Loucy (cell line): Measurements from ENCODE around the gene AGPAT2.

Experiments used
- H2AFZ ChIP-seq: fragments of 200-600 bp; sonication (generic); 2 replicates; pipeline ENCODE4 v1.6.0; 2016; ENCODE audit warnings: antibody characterized with exemption, mild to moderate bottlenecking, low read length, moderate library complexity
- H3F3A ChIP-seq: fragments of 200-600 bp; 2 replicates; pipeline ENCODE4 v1.6.0; 2016; ENCODE audit warnings: antibody characterized with exemption, low read depth, mild to moderate bottlenecking
- H3K27me3 ChIP-seq: fragments of 200-600 bp; sonication (generic); 2 replicates; pipeline ENCODE4 v1.6.1; 2014; ENCODE audit warnings: low read length, mild to moderate bottlenecking; ENCODE audit not compliant: insufficient read depth, poor library complexity, severe bottlenecking
- H3K36me3 ChIP-seq: fragments of 200-600 bp; sonication (generic); 2 replicates; pipeline ENCODE4 v1.6.1; 2016; ENCODE audit warnings: low read length; ENCODE audit not compliant: insufficient read depth
- H3K4me1 ChIP-seq: fragments of 200-600 bp; sonication (generic); 2 replicates; pipeline ENCODE4 v1.5.1; 2014; ENCODE audit warnings: low read length, mild to moderate bottlenecking; ENCODE audit not compliant: insufficient read depth, poor library complexity, severe bottlenecking
- H3K4me2 ChIP-seq: fragments of 200-600 bp; sonication (generic); 2 replicates; pipeline ENCODE4 v1.6.0; 2014; ENCODE audit warnings: antibody characterized with exemption, low read length, low read depth, mild to moderate bottlenecking; ENCODE audit not compliant: poor library complexity, severe bottlenecking
- H3K4me3 ChIP-seq: fragments of 200-600 bp; sonication (generic); 2 replicates; pipeline ENCODE4 v1.5.1; 2014; ENCODE audit warnings: low read length, mild to moderate bottlenecking, mixed read lengths; ENCODE audit not compliant: poor library complexity, severe bottlenecking
- H3K79me2 ChIP-seq: fragments of 200-600 bp; sonication (generic); 2 replicates; pipeline ENCODE4 v1.6.1; 2014; ENCODE audit warnings: low read length; ENCODE audit not compliant: insufficient read depth
- H3K9ac ChIP-seq: fragments of 200-600 bp; sonication (generic); 2 replicates; pipeline ENCODE4 v1.6.0; 2014; ENCODE audit warnings: mild to moderate bottlenecking, low read depth, low read length, moderate library complexity; ENCODE audit not compliant: poor library complexity, severe bottlenecking
- H3K9me2 ChIP-seq: fragments of 200-600 bp; sonication (generic); replicated peaks from 2 replicates; pipeline ENCODE4 v1.6.1; 2016; ENCODE audit warnings: low read depth, low read length, mixed read lengths
- H3K9me3 ChIP-seq: fragments of 200-600 bp; sonication (generic); 2 replicates; pipeline ENCODE4 v1.6.1; 2014; ENCODE audit warnings: mild to moderate bottlenecking, antibody characterized with exemption, low read length, low read depth; ENCODE audit not compliant: insufficient read depth
- H4K20me1 ChIP-seq: fragments of 200-600 bp; sonication (generic); 2 replicates; pipeline ENCODE4 v1.6.0; 2014; ENCODE audit warnings: antibody characterized with exemption, low read length, mild to moderate bottlenecking; ENCODE audit not compliant: insufficient read depth, poor library complexity, severe bottlenecking
- EZH2phosphoT487 ChIP-seq: fragments of 200-600 bp; IDR thresholded peaks from 2 replicates; pipeline ENCODE4 v1.6.1; 2018; ENCODE audit warnings: antibody characterized with exemption, mild to moderate bottlenecking, moderate library complexity, borderline replicate concordance
- TF ChIP-seq, protein P1 (sequence below): fragments of 200-600 bp; sonication (generic); conservative IDR thresholded peaks from 2 replicates; pipeline ENCODE4 v1.5.1; 2014; ENCODE audit warnings: mild to moderate bottlenecking, antibody characterized with exemption, low read length

The AGPAT2 gene

DNA sequence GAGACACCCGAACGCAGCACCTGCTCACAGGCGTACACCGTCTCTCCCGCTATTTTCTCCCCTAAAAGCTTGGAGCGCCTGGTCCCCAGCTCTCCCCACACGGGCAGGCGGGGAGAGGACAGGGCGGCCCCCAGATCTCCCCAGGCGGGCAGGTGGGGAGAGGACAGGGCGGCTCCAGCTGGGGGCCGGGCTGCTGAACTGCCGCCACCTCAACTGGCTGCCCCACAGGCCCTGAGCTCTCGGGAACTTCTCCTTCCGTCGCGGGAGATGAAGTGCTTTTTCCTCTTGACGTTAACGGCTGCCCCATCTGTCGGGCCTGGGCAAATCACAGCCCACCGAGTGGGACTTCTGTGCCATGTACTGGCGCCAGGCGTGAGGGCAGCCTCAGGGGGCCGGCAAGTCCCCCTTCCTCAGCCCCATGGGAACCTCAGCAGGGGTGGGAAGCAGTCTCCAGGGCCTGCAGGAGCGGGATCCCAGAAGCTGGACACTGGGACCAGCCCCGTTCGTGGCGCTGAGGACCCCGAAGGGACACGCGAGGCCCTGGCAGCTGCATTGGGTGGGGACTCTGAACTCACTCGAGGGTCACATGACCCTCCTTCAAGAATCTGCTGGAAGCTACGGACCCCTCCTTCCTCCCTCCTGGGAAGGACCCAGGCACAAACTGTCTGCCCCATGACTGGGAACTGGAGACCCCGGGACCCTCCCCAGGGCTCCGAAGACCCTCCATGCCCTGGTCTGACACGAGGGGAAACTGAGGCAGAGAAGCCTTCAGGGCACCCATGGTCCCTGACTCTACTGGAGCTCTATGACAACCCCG lies 30.3 kb downstream of the AGPAT2 start:
- TF ChIP-seq, protein P1, sequence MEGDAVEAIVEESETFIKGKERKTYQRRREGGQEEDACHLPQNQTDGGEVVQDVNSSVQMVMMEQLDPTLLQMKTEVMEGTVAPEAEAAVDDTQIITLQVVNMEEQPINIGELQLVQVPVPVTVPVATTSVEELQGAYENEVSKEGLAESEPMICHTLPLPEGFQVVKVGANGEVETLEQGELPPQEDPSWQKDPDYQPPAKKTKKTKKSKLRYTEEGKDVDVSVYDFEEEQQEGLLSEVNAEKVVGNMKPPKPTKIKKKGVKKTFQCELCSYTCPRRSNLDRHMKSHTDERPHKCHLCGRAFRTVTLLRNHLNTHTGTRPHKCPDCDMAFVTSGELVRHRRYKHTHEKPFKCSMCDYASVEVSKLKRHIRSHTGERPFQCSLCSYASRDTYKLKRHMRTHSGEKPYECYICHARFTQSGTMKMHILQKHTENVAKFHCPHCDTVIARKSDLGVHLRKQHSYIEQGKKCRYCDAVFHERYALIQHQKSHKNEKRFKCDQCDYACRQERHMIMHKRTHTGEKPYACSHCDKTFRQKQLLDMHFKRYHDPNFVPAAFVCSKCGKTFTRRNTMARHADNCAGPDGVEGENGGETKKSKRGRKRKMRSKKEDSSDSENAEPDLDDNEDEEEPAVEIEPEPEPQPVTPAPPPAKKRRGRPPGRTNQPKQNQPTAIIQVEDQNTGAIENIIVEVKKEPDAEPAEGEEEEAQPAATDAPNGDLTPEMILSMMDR, result no peak
- no peak for TF ChIP-seq EZH2phosphoT487
- no peaks in the 10 kb centered on the region for H3F3A ChIP-seq
- no peak overlapping the region for H3K9ac ChIP-seq
- H3K4me3 ChIP-seq, result no peak overlapping the region
- no peaks in the 10 kb centered on the region for H3K27me3 ChIP-seq
- H3K4me1 ChIP-seq, result peaks cover 29% of the 10 kb centered on the region
- no peak overlapping the region for H3K4me2 ChIP-seq
- no peaks in the 10 kb centered on the region for H3K9me3 ChIP-seq
- H3K36me3 ChIP-seq, result no peaks in the 10 kb centered on the region
- no peaks in the 10 kb centered on the region for H3K9me2 ChIP-seq
- H2AFZ ChIP-seq, result no peak overlapping the region
- H4K20me1 ChIP-seq, result no peaks in the 10 kb centered on the region
- H3K79me2 ChIP-seq, result no peaks in the 10 kb centered on the region

DNA sequence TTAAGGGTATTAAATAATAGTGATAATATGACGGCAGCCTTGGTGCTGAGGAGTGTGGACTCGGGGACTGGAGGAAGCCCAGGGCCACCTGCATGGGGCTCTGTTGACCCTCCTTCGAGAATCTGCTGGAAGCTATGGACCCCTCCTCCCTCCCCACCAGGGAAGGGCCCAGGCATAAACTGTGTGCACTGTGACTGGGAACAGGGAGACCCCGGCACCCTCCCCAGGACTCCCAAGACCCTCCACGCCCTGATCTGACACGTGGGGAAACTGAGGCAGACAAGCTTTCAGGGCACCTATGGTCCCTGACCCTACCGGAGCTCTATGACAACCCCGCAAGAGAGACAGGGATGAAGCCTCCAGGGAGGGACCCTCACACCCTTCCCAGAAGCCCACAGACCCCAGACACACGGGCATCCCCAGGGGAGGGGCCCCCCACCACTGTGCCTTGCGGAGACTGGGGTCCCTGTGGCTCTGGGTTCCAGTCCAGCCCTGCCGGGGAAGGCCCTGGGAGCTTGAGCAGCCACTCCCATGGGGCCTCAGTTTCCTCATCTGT lies 31.0 kb downstream of the AGPAT2 start:
- Histone ChIP-seq H3K9ac (no peak overlapping the region), H3K36me3 (no peaks in the 10 kb centered on the region), H3F3A (no peaks in the 10 kb centered on the region), H4K20me1 (no peaks in the 10 kb centered on the region), H3K9me3 (no peaks in the 10 kb centered on the region), H3K79me2 (no peaks in the 10 kb centered on the region), H3K9me2 (no peaks in the 10 kb centered on the region), H2AFZ (no peak overlapping the region), H3K4me3 (peak overlapping the region; percentile 42), H3K27me3 (no peaks in the 10 kb centered on the region), H3K4me1 (peaks cover 29% of the 10 kb centered on the region), H3K4me2 (peak overlapping the region; percentile 65)
- no peak for TF ChIP-seq EZH2phosphoT487
- TF ChIP-seq, protein P1, result no peak

DNA sequence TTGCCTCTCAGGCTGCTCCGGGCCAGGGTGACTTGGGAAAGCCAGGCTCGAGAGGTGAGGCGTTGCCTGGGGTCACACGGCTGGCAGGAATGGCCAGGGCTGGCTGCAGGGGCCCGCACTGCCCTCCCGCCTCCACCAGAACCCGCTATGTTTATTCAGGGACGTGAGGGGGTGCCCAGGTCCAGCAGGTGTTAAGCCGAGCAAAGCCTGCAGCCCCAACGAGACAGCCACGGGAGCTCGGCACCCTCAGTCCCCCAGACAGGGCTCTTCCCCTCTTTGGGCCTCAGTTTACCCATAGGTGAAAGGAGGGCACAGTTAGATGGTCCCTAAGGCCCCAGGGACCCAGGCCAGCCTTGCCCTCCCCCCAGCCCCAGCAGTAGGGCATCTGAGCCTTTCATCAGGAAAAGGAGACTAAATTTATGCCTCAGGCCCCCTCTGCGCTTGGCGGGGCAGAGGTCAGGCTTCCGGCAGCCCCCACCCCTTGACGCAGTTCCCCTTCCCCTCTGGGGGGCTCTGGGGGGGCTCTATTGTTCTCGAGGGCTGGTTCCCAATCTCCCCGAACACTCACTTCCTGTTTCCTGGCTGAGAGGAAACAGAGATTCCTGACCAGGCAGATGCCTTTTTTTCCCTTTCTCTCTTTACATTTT lies 31.6 kb downstream of the AGPAT2 start:
- Histone ChIP-seq H3K9me2 (no peaks in the 10 kb centered on the region), H3K4me3 (peak overlapping the region; percentile 42), H3K4me2 (peak overlapping the region; percentile 65), H3K79me2 (no peaks in the 10 kb centered on the region), H3K36me3 (no peaks in the 10 kb centered on the region), H3K9me3 (no peaks in the 10 kb centered on the region), H4K20me1 (no peaks in the 10 kb centered on the region), H3K4me1 (peaks cover 29% of the 10 kb centered on the region), H3K27me3 (no peaks in the 10 kb centered on the region), H2AFZ (no peak overlapping the region), H3F3A (no peaks in the 10 kb centered on the region), H3K9ac (no peak overlapping the region)
- TF ChIP-seq, protein P1, result no peak
- TF ChIP-seq EZH2phosphoT487, result no peak
